Measurements from ENCODE around the gene GPR34.

GRCh38 chrX:41692162-41692749 is 3.5 kb downstream of the GPR34 start:
- TF ChIP-seq YY1 (IDR thresholded peaks at IDR 0.05; ENCODE audit: insufficient read depth, insufficient read length) = no peak
- TF ChIP-seq ZNF274 (IDR thresholded peaks at IDR 0.05; ENCODE audit: low read depth, low read length) = no peak
- no peak for TF ChIP-seq SUZ12 (IDR thresholded peaks at IDR 0.05; ENCODE audit: extremely low read depth, insufficient read depth, insufficient read length)

All from NT2/D1 (cell line).